Measurements from ENCODE around the gene WDR27.

The WDR27 gene

DNA sequence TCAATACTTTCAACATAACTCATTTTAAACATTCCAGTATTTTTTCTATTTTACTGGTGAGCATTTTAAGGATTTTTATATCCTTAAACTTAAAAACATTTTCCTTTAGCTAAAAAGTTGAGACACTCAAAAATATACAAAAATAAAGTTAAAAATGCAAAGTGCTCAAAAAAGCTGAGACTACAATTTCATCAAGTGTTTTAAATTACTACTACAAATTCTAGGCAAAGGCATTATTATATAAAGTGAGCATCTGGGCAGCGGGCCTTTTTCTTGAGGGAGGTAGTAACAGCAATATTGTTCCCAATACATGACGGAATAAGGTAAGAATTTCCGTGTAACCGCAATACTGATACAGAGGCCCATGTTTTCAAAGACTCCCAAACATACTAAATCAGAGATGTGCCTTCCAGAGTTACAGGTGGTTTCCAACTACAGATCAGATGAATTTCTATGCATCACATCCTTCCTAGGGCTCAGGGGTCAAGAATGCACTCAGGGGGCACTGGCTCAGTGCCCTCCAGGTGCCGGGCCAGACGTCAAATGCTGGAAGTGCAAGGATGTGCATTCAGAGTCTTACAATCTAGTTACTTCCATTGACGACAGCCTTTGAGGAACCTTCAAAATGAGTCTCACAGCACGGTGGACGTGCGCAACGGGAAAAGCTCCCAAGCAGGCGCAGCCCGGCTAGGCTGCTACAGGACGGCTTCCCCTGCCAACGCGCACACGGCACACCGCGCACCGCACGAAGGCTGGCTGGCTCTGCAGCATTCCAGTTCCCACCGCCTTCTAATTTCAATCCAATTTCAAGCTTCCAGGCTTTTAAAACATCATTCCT lies 20.8 kb upstream of the WDR27 start (continued):
- TF ChIP-seq ZNF146 (tag by site-specific recombination; IDR thresholded peaks at IDR 0.05) (no peak), ZNF114 (tag by site-specific recombination; IDR thresholded peaks at IDR 0.05) (no peak), ZNF341 (tag by site-specific recombination; IDR thresholded peaks at IDR 0.05; ENCODE audit: low read depth) (peak; percentile 44), ZNF19 (tag by site-specific recombination; IDR thresholded peaks at IDR 0.05; ENCODE audit: low read depth) (no peak), ZNF404 (tag by site-specific recombination; IDR thresholded peaks at IDR 0.05) (no peak), ZNF585B (tag by site-specific recombination; IDR thresholded peaks at IDR 0.05) (no peak), ZFP3 (tag by site-specific recombination; IDR thresholded peaks at IDR 0.05; ENCODE audit: low read depth) (no peak), ZBTB21 (tag by site-specific recombination; IDR thresholded peaks at IDR 0.05) (no peak; the same call in 1 of the 2 replicates), ZNF132 (tag by site-specific recombination; IDR thresholded peaks at IDR 0.05; ENCODE audit: borderline replicate concordance) (no peak), ZXDB (tag by site-specific recombination; IDR thresholded peaks at IDR 0.05) (peak; percentile 74), TCF7L2 (IDR thresholded peaks at IDR 0.05; ENCODE audit: borderline replicate concordance, low read depth, low read length) (no peak), ZBTB17 (tag by site-specific recombination; IDR thresholded peaks at IDR 0.05) (peak; percentile 50), ZNF426 (tag by site-specific recombination; IDR thresholded peaks at IDR 0.05) (no peak), ZNF701 (tag by site-specific recombination; IDR thresholded peaks at IDR 0.05) (no peak), ZSCAN23 (tag by site-specific recombination; IDR thresholded peaks at IDR 0.05) (no peak), ZNF112 (tag by site-specific recombination; IDR thresholded peaks at IDR 0.05) (no peak), ZNF76 (tag by site-specific recombination; IDR thresholded peaks at IDR 0.05; ENCODE audit: borderline replicate concordance, low read depth) (no peak), KLF1 (tag by site-specific recombination; IDR thresholded peaks at IDR 0.05) (no peak), ZFP37 (tag by site-specific recombination; IDR thresholded peaks at IDR 0.05) (no peak), GLI4 (tag by site-specific recombination; IDR thresholded peaks at IDR 0.05) (no peak), ZNF664 (tag by site-specific recombination; IDR thresholded peaks at IDR 0.05) (peak; percentile 48; the same call in 1 of the 2 replicates), ZNF155 (tag by site-specific recombination; IDR thresholded peaks at IDR 0.05) (no peak), GFI1B (tag by site-specific recombination; IDR thresholded peaks at IDR 0.05) (peak; percentile 42; the same call in 1 of the 2 replicates), ZNF23 (tag by site-specific recombination; IDR thresholded peaks at IDR 0.05; ENCODE audit: borderline replicate concordance) (no peak), ZNF416 (tag by site-specific recombination; IDR thresholded peaks at IDR 0.05) (no peak), ZNF350 (tag by site-specific recombination; IDR thresholded peaks at IDR 0.05) (no peak), ZNF510 (tag by site-specific recombination; IDR thresholded peaks at IDR 0.05; ENCODE audit: insufficient replicate concordance) (no peak), SCRT1 (tag by site-specific recombination; IDR thresholded peaks at IDR 0.05; ENCODE audit: borderline replicate concordance) (peak; percentile 68; the same call in 1 of the 2 replicates), ZNF391 (tag by site-specific recombination; IDR thresholded peaks at IDR 0.05; ENCODE audit: borderline replicate concordance, low read depth) (no peak), ZNF629 (tag by site-specific recombination; IDR thresholded peaks at IDR 0.05) (peak; percentile 79)
- TF ChIP-seq, protein P1, sequence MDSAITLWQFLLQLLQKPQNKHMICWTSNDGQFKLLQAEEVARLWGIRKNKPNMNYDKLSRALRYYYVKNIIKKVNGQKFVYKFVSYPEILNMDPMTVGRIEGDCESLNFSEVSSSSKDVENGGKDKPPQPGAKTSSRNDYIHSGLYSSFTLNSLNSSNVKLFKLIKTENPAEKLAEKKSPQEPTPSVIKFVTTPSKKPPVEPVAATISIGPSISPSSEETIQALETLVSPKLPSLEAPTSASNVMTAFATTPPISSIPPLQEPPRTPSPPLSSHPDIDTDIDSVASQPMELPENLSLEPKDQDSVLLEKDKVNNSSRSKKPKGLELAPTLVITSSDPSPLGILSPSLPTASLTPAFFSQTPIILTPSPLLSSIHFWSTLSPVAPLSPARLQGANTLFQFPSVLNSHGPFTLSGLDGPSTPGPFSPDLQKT (IDR thresholded peaks at IDR 0.05; ENCODE audit: borderline replicate concordance, low read depth, low read length), result no peak
- TF ChIP-seq, protein P2, sequence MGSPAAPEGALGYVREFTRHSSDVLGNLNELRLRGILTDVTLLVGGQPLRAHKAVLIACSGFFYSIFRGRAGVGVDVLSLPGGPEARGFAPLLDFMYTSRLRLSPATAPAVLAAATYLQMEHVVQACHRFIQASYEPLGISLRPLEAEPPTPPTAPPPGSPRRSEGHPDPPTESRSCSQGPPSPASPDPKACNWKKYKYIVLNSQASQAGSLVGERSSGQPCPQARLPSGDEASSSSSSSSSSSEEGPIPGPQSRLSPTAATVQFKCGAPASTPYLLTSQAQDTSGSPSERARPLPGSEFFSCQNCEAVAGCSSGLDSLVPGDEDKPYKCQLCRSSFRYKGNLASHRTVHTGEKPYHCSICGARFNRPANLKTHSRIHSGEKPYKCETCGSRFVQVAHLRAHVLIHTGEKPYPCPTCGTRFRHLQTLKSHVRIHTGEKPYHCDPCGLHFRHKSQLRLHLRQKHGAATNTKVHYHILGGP (tag by site-specific recombination; IDR thresholded peaks at IDR 0.05), result no peak
- TF ChIP-seq, protein P3, sequence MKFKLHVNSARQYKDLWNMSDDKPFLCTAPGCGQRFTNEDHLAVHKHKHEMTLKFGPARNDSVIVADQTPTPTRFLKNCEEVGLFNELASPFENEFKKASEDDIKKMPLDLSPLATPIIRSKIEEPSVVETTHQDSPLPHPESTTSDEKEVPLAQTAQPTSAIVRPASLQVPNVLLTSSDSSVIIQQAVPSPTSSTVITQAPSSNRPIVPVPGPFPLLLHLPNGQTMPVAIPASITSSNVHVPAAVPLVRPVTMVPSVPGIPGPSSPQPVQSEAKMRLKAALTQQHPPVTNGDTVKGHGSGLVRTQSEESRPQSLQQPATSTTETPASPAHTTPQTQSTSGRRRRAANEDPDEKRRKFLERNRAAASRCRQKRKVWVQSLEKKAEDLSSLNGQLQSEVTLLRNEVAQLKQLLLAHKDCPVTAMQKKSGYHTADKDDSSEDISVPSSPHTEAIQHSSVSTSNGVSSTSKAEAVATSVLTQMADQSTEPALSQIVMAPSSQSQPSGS (tag by site-specific recombination; IDR thresholded peaks at IDR 0.05; ENCODE audit: low read depth), result no peak
- TF ChIP-seq, protein P4, sequence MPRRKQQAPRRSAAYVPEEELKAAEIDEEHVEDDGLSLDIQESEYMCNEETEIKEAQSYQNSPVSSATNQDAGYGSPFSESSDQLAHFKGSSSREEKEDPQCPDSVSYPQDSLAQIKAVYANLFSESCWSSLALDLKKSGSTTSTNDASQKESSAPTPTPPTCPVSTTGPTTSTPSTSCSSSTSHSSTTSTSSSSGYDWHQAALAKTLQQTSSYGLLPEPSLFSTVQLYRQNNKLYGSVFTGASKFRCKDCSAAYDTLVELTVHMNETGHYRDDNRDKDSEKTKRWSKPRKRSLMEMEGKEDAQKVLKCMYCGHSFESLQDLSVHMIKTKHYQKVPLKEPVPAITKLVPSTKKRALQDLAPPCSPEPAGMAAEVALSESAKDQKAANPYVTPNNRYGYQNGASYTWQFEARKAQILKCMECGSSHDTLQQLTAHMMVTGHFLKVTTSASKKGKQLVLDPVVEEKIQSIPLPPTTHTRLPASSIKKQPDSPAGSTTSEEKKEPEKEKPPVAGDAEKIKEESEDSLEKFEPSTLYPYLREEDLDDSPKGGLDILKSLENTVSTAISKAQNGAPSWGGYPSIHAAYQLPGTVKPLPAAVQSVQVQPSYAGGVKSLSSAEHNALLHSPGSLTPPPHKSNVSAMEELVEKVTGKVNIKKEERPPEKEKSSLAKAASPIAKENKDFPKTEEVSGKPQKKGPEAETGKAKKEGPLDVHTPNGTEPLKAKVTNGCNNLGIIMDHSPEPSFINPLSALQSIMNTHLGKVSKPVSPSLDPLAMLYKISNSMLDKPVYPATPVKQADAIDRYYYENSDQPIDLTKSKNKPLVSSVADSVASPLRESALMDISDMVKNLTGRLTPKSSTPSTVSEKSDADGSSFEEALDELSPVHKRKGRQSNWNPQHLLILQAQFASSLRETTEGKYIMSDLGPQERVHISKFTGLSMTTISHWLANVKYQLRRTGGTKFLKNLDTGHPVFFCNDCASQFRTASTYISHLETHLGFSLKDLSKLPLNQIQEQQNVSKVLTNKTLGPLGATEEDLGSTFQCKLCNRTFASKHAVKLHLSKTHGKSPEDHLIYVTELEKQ (tag by site-specific recombination; IDR thresholded peaks at IDR 0.05; ENCODE audit: borderline replicate concordance), result no peak; the same call in 1 of the 2 replicates

Data from HEK293 (cell line).